Measurements from ENCODE around the gene SPTA1.

DNA sequence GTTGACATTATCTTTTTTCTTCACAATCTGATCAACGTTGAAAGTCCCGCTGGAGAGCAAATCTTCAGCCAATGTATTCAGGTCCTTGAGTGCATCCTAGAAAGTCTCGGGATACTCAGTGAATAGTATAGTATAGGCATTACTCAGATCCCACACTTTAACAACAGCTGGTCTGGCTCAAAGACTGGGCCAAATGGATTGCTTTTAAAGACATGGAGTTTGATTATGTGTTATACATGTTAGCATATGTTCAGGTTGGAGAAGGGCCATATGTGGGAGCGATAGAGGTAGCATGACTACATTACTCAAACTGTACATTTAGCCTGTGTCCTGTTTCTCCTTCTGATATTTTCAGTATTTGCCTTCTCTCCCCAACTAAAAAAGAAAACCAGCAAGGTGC lies 48.4 kb downstream of the SPTA1 start:
- TF ChIP-seq ZNF274 (IDR thresholded peaks at IDR 0.05; ENCODE audit: low read depth, low read length) (no peak), YY1 (IDR thresholded peaks at IDR 0.05; ENCODE audit: insufficient read depth, insufficient read length) (no peak), SUZ12 (IDR thresholded peaks at IDR 0.05; ENCODE audit: extremely low read depth, insufficient read depth, insufficient read length) (no peak)
